COR-L47 (cell line): ENCODE measurements around the gene NTN1.
"Not testable (repeated sequence)": the region's sequence is repeated elsewhere in the genome, so short reads cannot be mapped to it uniquely, and the experiment has no call there.

ENCODE experiments used
- DNase-seq: peaks from one replicate; lab custom pipeline; 2025; lab: John Stamatoyannopoulos, UW

NTN1 gene

DNA sequence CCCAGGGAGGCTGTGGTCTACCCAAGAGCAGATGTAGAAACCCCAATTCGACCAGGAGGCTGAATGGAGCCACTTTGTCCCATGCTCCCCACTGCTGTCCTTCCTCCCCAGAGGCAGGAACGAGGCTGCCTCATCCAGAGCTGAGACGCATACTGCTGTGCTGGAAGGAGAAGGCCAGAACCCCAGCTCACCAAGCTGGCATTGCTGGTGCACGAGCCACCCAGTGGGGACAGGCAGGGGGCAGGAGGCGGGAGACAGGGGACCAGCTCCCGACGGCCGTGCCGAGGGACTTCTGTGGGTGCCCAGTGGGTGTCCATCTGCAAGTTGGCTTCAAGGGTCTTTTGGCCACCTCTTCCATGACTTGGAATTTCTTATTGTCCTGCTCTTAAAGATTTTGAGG, 66.6 kb downstream of the NTN1 start:
- no peak for DNase-seq

DNA sequence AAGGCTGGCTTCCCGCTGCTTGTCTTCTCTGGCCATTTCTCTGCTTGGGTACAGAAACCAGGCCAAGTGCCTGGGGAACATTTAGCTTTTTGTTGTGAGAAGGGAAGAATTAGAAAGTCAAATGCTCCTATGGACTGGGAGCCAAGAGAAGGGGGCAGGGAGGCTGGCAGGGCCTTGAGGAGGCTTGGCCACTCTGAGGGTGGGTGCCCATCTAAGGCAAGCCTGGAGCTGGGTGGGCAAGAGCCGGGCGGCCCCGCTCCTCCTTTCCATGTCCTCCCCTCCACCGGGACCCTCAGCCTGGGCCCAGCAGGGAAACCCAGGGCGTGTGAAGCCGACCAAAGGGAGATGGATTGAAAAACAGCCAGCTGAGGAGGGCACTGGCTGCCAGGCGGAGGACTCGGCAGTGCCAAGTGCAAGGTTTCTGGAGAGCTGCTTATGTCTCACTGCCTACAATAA, 69.4 kb downstream of the NTN1 start:
- DNase-seq: no peak

DNA sequence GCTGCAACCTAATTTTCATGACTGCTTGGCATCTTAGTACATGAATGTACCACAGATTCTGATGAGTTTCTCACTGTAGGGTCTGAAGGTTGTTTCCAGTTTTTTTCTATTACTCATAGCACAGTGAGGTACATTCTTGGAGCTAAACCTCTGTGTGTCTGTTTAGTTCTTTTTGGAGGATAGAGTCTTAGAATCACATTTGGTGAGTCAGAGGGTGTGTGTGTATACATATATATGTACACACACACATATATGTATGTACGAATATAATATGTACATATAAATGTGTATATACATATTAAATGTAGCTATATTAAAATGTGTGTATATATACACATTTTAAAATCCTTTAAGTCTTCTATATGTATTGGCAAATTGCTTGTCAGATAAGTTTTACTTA, 72.9 kb downstream of the NTN1 start:
- DNase-seq: no peak

DNA sequence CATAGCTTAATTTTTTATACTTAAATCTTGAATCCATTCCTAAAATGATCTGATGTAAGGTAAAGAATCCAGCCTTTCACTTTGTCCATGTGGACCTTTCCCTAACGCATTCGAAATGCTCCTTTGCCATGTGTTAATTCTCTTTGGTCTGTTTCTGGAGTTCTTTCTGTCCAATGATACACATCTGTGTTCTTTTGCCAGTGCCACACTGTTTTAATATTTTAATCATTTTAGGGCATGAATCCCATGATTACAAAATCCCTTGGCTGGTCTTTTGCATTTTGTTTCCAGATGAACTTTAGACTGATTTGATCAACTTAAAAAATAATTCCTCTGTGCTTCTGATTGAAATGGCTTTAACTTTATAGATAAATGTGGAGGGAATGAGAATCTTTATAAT, 74.1 kb downstream of the NTN1 start:
- DNase-seq: no peak

DNA sequence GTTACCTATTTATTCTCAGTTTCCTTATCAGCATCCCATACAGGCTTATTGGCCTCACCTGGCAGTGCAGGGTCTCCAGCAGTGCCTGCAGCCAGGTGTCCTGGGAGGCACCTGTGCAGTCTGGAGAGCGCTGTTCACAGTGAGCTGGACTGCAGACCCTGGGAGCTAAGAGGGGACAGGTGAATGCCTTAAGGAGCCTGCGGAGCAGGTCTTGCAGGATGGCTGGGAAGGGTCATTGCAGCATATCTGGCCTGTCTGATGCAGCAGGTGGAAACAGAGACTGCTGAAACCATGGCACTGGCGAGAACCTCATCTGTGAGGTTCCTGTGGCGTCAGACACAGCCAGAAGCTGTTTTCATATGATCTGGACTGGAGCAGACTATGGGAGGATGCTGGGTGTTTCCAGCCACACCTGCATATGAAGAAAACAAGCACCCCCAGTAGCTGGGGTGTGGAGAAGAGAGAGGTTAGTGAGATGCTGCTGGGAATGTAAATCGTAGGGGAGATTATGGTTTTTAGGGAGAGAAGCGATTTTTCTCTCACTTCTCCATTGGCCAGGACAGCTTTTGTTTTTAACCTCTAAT, 77.0 kb downstream of the NTN1 start:
- no peak for DNase-seq

DNA sequence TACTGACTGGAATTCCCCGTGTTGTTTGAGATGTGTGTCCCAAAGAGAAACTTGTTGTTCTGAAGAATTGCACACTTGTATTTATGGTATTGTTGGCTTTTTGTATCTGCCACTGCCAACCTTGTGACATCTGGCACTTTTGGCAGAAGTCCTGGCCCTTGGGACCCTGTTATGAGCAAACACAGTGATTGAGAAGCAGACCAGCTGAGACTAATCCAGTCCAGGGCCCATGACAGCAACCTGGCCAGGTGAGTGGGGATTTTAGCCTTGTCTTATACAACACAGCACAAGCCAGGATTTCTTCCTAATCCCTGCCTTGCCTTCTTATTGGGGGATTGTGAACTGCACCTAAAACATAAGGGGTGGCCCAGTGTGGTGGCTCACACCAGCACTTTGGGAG, 80.0 kb downstream of the NTN1 start:
- DNase-seq: no peak

DNA sequence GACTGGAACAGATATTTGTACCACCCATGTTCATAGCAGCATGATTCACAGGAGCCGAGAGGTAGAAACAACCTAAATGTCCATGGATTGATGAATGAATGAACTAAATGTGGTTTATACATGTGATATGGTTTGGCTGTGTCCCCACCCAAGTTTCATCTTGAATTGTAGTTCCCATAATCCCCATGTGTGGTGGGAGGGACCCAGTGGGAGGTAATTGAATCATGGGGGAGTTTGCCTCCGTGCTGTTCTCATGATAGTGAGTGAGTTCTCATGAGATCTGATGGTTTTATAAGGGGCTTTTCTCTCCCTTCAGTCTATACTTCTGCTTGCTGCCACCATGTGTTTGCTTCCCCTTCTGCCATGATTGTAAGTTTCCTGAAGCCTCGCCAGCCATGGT, 81.9 kb downstream of the NTN1 start:
- DNase-seq: not testable (repeated sequence)

DNA sequence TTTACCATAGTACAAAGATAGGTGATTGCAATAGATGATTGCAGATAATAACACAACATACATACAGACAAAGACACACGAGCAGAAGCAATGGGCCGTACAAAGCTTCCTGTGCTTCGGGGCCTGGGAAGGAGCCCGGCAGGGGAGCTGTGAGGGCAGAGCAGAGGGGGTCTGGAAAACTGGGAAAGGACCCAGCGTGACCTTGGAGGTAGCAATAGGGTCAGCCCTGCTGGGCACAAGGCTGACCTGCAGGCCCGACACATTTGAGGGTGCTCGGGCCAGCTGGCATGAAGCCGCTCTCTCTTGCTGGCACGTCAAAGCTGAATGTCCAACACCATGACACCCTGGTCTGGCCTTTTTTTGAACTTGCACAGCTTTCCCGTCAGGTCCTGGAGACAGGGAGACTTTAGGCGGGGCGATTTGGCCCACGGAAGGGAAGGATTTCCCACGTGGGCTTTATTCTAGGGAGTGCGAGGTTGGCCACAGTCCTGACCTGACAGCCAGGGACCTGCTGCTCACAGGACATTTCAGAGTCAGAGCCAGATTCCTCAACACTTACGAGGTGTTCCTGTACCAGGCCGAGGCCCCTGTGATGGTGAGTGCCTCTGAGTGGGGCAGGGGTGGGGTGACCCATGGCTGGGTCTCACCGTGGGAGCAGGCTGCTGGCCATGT, 83.2 kb downstream of the NTN1 start:
- no peak for DNase-seq

DNA sequence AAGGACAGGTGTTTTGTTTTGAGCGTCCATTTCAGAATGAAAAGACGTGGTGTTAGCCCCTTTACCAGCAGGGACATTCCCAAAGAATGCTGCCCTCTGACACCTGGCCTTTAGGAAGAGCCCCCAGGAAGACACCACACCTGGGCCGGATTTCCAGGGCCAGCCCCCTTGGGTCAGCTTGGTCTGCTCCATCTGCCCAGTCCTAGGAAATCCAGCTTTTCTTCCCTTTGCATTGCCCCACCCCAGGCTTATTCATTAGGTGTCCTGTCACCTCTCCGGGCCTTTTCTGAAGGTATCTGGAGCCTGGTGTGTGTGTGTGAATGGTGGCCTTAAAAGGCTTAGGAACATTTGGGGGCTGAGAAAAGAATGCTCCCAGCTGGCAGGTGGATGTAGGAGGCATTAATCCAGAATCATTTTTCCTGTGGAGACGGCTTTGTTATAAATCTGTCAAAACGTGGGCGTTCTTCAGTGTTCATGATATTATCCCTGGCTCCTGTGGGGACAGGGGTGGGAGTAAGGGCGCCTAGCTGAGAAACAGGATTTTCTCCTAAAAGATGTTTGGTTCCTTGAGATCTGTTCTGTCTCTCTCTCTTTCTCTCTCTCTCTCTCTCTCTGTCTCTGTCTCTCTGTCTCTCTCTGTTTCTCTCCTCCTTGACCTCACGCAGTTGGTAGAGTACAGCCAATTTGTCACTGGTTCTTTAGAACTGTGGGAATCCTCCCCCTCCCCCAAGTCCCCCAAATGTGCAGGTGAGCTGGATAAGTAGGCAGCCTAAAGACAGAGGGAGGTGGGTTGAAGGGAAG, 84.0 kb downstream of the NTN1 start:
- no peak for DNase-seq

DNA sequence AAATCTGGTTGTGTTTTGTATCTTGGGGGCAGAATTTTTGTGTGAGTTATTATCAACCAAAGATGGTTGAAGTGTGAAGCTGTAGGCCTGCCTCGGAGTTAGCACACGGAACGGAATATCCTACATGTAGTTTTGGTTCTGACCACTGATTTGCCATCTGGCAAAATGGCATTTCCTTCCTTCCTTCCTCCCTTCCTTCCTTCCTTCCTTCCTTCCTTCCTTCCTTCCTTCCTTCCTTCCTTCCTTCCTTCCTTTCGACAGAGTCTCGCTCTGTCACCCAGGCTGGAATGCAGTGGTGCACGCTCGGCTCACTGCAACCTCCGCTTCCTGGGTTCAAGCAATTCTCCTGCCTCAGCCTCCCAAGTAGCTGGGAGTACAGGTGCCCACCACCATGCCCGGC, 85.0 kb downstream of the NTN1 start:
- not testable (repeated sequence) for DNase-seq

DNA sequence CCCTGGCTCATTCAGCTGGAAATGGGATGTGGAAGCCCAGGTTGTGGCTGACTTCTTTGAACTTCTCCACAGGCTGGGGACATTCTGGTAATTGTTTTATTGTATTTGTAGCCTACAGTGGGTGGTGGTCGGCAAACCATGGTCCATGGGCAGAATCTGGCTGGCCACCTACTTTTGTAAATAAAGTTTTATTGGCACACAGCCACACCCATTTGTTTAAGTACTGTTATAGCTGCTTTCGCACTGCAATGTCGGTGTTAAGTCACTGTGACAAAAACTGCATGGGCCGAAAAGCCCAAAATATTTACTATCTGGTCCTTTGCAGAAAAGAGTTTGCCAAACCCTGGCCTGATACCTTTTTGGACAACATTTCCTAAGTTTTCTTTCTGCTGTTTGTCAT, 86.2 kb downstream of the NTN1 start:
- no peak for DNase-seq

DNA sequence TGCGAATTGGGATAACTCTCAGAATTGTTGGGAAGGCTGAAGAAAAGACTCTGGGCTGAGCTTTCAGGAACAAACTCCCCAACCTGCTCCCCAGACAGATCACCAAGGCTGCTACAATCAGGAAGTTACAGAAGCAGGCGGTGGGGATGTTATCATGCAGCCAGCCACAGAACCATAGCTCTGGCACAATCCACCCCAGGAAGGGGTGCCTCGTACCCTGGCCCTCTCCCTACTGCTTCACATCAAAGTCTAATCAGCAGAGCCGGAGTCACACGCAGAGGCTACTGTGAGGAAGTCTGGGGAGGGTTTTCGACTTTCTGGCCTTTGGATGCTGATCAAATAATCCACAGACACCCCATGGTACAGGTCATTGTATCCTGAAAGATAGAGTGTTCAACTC, 86.8 kb downstream of the NTN1 start:
- no peak for DNase-seq

DNA sequence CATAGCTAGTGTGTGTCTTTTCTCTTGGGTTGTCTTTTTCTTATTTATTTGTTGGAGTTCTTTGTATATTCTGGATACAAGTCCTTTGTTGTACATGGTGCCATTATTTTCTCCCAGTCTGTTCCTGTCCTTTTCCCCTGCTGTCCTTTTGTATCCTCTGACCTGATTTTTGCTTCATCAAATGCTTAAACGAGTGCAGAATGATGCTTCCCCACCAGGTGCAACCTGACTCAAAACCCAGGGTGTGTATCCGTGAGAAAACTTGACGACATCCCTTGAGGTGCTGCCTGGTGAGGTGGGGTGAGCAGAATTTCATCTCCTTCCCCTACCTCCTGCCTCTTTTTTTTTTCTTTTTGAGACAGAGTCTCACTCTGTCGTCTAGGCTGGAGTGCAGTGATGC, 88.6 kb downstream of the NTN1 start:
- DNase-seq: no peak

DNA sequence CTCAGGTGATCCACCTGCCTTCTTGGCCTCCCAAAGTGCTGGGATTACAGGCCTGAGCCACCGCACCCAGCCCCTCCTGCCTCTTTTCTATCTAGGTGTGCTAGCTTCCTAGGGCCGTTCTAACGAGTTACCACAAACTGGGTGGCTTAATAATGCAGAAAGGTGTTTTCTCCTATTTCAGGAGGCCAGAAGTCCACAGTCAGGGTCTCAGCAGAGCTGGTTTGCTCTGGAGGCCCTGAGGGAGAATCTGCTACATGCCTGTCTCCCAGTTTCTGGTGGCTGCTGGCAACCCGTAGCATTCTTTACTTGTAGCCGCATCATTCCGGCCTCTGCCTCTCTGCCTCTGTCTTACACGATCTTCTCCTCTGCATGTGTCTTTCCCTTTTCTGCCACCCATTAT, 89.2 kb downstream of the NTN1 start:
- no peak for DNase-seq

DNA sequence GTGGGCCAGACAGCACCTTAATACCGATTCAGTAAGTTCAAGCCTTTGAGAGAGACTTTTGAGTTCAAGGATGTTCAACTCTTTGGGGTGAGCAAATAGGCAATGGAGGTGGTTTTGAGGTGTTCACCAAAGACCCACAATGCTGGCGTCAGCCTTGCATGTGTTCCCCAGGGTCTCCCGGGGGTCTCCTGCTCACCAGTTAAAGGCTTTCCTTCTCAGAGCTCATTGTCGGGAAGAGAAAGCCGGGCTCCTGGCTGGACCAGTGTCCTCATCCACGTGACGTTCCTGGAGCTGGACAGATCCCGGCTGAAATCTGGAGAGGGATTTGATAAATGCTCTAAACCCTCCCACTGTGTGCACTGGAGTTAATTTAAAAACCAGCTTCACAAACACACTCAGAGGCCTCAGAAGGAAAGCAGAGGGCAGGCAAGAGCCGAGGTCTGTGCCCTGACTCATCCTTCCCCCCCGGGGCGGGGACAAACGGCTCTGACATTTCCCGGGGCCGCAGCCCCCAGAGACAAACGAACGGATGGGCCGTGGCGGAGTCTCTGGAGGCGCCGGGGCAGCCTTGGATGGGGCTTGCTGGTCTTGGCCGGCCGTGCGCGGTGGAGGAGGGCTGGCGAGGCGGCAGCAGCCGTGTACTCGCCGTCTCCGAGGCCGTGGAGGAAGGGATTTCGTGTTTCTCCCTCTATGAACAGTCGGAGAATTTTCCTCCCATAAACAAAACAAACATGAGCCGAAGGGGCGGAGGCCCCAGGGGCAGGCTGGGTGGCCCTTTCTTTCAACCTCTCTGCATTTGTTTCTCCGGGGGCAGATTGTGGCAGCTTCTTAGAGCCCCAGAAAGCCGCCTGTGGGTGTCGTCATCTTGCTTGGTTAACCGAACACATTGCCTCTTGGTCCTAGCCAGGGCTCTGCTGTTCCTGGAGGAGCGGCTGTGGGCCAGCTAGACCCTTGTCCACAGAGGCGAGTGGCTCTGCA, 94.2 kb downstream of the NTN1 start:
- no peak for DNase-seq

DNA sequence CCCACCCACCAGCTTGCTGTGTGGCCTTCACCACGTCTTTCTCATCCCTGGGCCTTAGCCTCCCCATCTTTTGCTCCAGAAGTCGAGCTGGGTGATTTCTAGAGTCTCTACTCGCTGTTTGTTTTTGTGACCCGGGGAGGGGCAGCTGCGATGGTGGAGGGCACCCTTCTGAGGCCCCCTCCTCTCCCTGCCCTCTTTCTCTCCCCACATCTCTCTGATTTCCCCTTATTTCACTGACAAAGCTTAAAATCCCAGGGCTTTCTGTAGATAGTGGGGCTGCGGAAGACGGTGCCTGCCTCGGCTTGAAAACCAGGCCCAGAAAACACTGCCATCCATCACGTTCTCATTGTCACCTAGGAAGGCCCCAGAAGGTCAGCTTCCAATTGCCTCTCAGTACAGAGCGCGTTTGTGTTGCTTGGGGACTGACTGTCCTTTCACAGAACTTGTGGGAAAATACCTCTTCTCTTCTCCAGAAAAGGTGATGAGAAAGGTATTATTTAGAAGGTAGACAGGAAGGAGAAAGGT, 95.1 kb downstream of the NTN1 start:
- no peak for DNase-seq

DNA sequence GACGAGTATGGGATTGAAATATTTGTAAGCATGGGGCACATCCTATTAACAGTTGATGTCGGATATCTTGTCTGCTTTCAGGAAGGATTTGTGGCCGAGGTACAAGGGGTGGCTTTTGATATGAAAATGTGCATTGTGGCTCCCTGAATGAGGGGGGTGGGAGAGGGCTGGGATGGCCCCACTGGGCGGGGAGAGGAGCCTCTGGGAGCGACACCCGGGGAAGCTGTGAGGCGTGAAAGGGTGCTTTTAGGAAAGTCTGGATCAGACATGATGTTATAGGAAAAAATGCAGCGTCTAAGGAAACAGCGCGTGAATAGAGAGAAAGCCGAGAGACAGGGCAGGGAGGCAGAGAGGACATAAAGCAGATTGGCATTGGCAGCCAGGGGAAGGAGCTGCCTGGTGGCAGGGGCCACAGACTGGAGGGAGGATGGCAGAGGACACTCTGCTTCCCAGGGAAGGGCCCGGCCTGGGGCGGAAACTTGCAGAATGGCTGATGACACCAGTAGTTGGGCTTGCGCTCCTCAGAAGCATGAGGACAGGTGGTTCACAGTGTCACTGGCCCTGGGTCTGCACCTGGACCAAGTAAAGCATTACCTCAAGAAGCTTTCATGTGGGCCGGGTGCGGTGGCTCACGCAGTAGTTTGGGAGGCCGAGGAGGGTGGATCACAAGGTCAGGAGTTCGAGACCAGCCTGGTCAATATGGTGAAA, 95.7 kb downstream of the NTN1 start:
- DNase-seq: no peak

DNA sequence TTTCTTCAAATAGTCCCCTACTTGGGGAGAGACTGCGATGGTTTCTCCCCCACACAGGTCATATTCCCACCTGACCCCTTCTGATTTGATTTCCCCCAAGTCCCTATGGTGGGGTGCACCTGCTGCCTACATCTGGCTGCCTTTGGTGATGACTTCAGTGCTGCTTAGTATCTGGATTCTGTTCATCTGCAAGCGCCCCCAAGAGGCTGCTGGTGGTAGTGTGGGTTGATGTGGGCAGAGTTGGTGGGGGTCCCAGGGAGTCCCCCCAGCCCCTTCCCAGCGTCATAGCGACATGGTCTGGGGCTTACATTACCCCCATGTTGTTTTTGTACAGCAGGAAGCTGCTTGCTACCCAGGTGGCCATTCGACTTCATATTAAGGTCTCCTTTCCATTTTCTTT, 99.2 kb downstream of the NTN1 start:
- no peak for DNase-seq

DNA sequence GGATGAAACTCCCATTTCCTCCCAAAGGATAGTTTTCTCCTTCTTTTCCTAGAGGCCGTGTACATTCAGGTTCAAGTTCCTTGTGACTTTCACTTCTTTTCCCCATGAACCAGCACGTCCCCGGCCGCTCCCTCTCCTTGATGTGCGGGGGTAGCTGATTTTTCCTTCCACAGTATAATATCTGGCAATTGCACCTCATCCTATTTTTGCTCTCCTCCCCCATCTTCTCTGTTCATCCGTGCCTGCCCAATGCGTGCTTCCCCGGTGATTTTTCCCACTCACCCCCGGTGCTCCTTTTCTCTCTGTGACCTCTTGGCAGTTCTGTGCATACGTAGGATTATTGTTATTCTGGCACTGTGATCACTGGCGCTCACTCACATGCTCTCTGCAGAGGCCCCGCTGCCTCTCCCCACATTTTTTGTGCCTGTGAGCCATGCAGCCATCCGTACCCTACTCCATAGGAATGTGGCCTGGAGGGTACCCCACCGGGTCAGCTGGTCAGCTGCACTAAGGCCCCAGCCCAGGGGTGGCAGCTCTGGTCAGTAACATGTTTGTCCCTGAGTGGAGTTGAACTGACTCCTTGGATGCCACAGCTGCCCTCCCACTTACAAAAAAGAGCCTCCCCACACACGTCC, 100.0 kb downstream of the NTN1 start:
- no peak for DNase-seq

DNA sequence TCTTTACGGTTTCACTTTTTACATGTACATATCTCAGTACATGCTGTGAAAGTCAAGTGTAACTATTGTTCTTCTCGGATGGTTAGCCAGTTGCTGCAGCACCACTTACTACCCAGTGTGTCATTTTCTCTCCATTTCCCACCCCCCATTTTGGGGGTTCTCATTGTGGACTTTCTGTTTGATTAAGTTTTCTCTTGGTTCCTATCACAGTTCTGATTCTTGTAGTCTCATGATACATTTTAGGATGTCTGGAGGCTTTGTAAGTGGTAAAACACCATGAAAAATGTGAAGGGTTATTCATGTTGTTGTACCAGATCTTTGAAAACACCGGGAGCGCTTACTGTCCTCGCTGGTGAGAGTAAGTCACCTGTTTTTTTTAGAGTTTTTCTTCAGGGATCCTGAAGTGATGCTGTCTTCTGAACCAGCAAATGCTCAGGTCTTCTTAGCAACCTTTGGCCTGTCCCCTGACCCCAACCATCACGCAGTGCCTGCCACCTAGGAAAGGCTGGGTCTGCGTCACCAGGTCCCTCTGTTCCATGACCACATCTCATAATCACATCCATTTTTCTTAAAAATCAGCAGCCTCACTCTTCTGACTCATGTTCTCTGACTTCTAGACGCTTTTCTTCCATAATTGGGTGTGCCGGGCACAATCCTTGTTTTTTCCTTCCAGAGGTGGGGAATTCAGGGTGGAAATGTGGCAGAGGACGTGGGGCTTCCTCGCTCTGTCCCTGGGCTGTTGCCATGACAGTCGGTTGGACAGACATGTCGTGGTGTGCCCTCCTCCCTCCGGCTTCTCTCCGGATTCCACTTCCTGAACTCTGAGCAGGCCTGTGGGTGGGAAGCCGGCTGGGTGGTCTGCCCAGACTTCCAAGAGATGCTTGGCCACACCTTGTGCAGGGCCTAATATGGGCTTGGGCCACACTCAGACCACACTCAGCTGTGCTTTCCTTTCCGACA, 102.6 kb downstream of the NTN1 start:
- DNase-seq: no peak
